Fibroblast of lung (primary cell): ENCODE measurements around the gene GRB10. TPM values are rescaled to one million over a fixed set of nuclear protein-coding genes. Genes with fewer than 3 reads are reported as not detected.

Experiments
- DNase-seq, 2 donors: peaks; one replicate each; pipeline versions ENCODE4 v3.0.0 to v3.0.0-alpha.2; 2010; ENCODE audit warnings: low read depth in 2 of 2
- H2AFZ ChIP-seq: 2 replicates; pipeline ENCODE4 v1.5.1; 2012; ENCODE audit warnings: low read length, control low read depth, inconsistent platforms
- H3K27ac ChIP-seq: 2 replicates; pipeline ENCODE4 v1.5.1; 2011; ENCODE audit warnings: low read length, control low read depth; ENCODE audit not compliant: insufficient read depth
- H3K27me3 ChIP-seq: 2 replicates; pipeline ENCODE4 v1.5.1; 2011; ENCODE audit warnings: mild to moderate bottlenecking, low read length; ENCODE audit not compliant: control insufficient read depth, insufficient read depth
- H3K36me3 ChIP-seq: 2 replicates; pipeline ENCODE4 v1.5.1; 2011; ENCODE audit warnings: low read length; ENCODE audit not compliant: control insufficient read depth, insufficient read depth
- H3K4me1 ChIP-seq: 2 replicates; pipeline ENCODE4 v1.5.1; 2011; ENCODE audit warnings: low read length; ENCODE audit not compliant: control insufficient read depth, insufficient read depth; ENCODE audit errors: extremely low read depth
- H3K4me2 ChIP-seq: 2 replicates; pipeline ENCODE4 v1.5.1; 2011; ENCODE audit warnings: low read length, control low read depth; ENCODE audit not compliant: insufficient read depth; ENCODE audit errors: extremely low read depth
- H3K4me3 ChIP-seq, 4 experiments: fragments of 200-600 bp in 1 of 4; sonication (generic) in 1 of 4; replicated peaks in 1 of 4; 2 replicates each; pipeline ENCODE4 v1.5.1; 2011 to 2016; ENCODE audit warnings: low read length in 4 of 4, low read depth in 3 of 4, mild to moderate bottlenecking in 3 of 4, control low read depth in 2 of 4, inconsistent platforms in 1 of 4, mixed read lengths in 1 of 4; ENCODE audit not compliant: insufficient read depth in 1 of 4; ENCODE audit errors: control extremely low read depth in 1 of 4
- H3K79me2 ChIP-seq: 2 replicates; pipeline ENCODE4 v1.5.1; 2012; ENCODE audit warnings: mild to moderate bottlenecking, low read length, inconsistent platforms; ENCODE audit not compliant: control insufficient read depth, insufficient read depth
- H3K9ac ChIP-seq: 2 replicates; pipeline ENCODE4 v1.5.1; 2011; ENCODE audit warnings: mild to moderate bottlenecking, low read length, control low read depth; ENCODE audit not compliant: insufficient read depth
- H3K9me3 ChIP-seq: 2 replicates; pipeline ENCODE4 v1.5.1; 2012; ENCODE audit warnings: low read depth, low read length; ENCODE audit not compliant: control insufficient read depth, insufficient read depth
- H4K20me1 ChIP-seq: 2 replicates; pipeline ENCODE4 v1.5.1; 2011; ENCODE audit warnings: low read length; ENCODE audit not compliant: control insufficient read depth, insufficient read depth; ENCODE audit errors: extremely low read depth
- EZH2 ChIP-seq: IDR thresholded peaks from 2 replicates; pipeline ENCODE4 v1.5.1; 2012; ENCODE audit warnings: low read length, control low read depth, mild to moderate bottlenecking; ENCODE audit errors: missing control alignments
- polyA plus RNA-seq, 2 donors: library from polyadenylated mRNA; depleted of rRNA in 1 of 2; stranded (reverse) in 1 of 2; unstranded in 1 of 2; fragments of >200 nt; gene quantifications; 2 replicates each; pipeline ENCODE4 v1.2.1, GENCODE V29; 2011 to 2012; ENCODE audit warnings: missing spikeins in 1 of 2
- total RNA-seq: library from RNA; depleted of rRNA; stranded (reverse); fragments of >200 nt; gene quantifications from 2 replicates; pipeline ENCODE4 v1.2.1, GENCODE V29; 2014
- TF ChIP-seq, protein P1 (sequence below), 2 donors: IDR thresholded peaks in 1 of 2; conservative IDR thresholded peaks in 1 of 2; 1 replicate in 1 of 2; 2 replicates in 1 of 2; pipeline ENCODE4 v1.5.1; 2011 to 2012; ENCODE audit warnings: low read length in 2 of 2, control low read depth in 1 of 2, inconsistent platforms in 1 of 2, low read depth in 1 of 2, mild to moderate bottlenecking in 1 of 2

The GRB10 gene
- total and polyA plus RNA-seq, 2 donors (not counting 1 experiment from before 2014, with no cell fraction given) = 11.1 to 64.1 TPM

DNA sequence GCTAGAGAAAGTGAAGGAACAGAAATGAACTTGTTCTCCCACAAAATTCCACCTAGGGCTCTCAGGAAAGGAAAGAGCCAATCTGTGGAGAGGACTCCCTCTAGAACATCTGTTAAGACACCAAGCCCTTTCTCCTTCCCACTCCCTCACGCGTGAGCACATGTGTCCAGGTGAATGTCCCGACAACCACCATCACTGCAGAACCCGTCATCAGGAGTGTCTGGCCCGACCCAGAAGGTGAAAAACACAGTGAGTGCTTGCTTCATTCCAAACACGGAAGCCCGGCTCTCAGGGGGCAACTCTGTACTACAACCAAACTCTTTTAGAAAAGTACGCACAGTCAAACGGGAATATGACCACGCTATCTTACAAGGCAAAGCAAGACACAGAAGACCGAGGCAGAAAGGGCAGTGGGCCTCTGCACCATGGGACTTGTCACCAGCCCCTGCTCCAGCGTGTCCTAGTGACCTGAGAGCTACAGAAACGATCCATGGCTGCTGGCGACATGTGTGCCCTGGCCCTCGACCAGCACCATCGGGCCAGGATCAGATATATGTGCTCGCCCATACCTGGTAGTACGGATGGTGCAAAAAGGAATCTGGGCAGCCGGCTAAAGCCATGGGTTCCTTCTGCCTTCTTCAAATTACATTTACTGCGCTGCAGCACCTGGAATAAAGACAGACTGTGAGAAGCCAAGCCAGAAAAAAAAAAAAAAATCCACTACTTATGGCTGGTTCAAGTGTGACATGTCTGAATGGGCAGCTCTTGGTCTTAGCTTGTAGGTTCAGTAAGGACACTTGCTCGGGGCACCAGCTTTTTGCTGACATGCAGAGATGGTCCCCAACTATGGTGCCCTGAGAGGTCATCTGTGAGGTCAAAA lies 50.8 kb downstream of the GRB10 start:
- no peak overlapping the region for H3K4me2 ChIP-seq
- no peaks in the 10 kb centered on the region for H3K27me3 ChIP-seq
- no peak for TF ChIP-seq EZH2
- TF ChIP-seq, protein P1, sequence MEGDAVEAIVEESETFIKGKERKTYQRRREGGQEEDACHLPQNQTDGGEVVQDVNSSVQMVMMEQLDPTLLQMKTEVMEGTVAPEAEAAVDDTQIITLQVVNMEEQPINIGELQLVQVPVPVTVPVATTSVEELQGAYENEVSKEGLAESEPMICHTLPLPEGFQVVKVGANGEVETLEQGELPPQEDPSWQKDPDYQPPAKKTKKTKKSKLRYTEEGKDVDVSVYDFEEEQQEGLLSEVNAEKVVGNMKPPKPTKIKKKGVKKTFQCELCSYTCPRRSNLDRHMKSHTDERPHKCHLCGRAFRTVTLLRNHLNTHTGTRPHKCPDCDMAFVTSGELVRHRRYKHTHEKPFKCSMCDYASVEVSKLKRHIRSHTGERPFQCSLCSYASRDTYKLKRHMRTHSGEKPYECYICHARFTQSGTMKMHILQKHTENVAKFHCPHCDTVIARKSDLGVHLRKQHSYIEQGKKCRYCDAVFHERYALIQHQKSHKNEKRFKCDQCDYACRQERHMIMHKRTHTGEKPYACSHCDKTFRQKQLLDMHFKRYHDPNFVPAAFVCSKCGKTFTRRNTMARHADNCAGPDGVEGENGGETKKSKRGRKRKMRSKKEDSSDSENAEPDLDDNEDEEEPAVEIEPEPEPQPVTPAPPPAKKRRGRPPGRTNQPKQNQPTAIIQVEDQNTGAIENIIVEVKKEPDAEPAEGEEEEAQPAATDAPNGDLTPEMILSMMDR (conservative IDR thresholded peaks at IDR 0.05 in 1 of 2, IDR thresholded peaks at IDR 0.05 in 1 of 2; ENCODE audit: low read depth in 1 of 2, low read length in 2 of 2) = no peak
- H3K27ac ChIP-seq = no peak overlapping the region
- no peaks in the 10 kb centered on the region for H4K20me1 ChIP-seq
- H3K36me3 ChIP-seq = no peaks in the 10 kb centered on the region
- no peak overlapping the region for H3K9ac ChIP-seq
- H3K9me3 ChIP-seq = no peaks in the 10 kb centered on the region
- peaks cover 10% of the 10 kb centered on the region for H3K4me1 ChIP-seq
- H3K4me3 ChIP-seq = no peak overlapping the region
- H3K79me2 ChIP-seq = peaks cover 11% of the 10 kb centered on the region
- no peak for DNase-seq
- no peak overlapping the region for H2AFZ ChIP-seq

DNA sequence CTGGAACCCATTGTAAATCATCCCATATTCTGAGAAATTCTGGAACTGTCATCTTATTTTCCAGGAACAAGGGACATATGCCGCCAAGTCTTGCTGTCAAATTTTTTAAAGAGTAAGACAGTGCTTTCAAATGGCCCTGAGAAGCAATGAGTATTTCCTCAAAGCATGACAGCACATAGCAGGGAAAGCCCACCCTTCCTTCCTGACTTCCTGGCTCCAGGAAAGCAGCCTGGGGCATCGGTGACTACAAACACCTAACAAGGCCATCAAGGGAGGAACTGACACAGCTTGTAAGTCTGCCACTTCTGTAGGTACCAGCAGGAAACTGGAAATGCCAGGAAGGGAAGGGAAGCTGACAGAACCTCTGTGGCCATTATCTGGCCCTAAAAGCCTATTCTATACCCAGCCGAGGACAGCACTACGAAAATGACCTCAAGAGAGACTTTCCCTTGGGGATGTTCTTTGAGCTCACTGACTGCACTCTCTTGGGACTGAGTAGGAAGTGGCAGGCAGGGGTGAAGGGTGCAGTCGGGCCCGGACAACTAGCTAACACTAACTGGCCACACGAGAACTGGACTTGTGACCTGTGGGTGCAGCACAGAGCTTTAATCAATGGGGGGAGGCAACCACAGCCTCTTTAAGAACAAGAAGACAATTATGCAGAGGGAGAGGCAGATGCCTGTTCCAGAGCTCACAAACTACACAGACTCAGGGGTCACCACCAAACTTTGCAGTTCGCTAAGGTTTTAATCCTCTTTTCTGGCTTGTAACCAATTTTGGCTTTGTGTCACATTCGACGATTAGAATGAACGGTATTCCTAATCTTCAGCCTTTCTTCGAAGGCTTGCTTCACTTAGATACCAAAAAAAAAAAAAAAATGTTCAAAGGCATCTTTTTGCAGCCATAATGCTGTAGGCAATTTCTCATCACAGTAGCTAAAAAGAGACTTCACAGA lies 52.0 kb downstream of the GRB10 start:
- peaks cover 10% of the 10 kb centered on the region for H3K4me1 ChIP-seq
- peak overlapping the region; percentile 4 for H3K4me2 ChIP-seq
- TF ChIP-seq, protein P1 (conservative IDR thresholded peaks at IDR 0.05 in 1 of 2, IDR thresholded peaks at IDR 0.05 in 1 of 2; ENCODE audit: low read depth in 1 of 2, low read length in 2 of 2) = no peak
- TF ChIP-seq EZH2 = no peak
- peak in 1 of 2 donors; percentile 34 for DNase-seq
- no peaks in the 10 kb centered on the region for H3K9me3 ChIP-seq
- H3K36me3 ChIP-seq = no peaks in the 10 kb centered on the region
- no peaks in the 10 kb centered on the region for H4K20me1 ChIP-seq
- H3K27ac ChIP-seq = no peak overlapping the region
- H2AFZ ChIP-seq = no peak overlapping the region
- H3K4me3 ChIP-seq = no peak overlapping the region
- peaks cover 11% of the 10 kb centered on the region for H3K79me2 ChIP-seq
- H3K9ac ChIP-seq = no peak overlapping the region
- H3K27me3 ChIP-seq = no peaks in the 10 kb centered on the region

DNA sequence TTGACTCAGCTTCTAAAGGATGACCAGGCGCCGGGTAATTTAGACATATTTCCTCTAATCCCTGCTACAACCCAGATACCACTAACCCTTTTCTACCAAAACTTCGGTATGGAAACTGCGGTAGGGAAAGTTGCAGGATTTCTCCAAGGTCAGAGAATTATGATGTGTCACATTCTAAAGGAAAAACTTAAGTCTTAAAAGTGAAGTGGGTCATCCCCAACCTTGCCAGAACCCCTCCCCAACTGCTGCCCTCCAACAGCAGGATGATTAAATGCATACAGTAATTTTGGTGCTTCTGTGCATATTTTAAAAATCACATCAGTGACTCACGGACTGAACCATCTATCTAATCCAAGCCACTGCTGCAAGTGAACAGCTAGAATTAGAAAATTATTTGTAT lies 52.7 kb downstream of the GRB10 start:
- no peaks in the 10 kb centered on the region for H3K36me3 ChIP-seq
- H3K79me2 ChIP-seq = peaks cover 11% of the 10 kb centered on the region
- H3K27me3 ChIP-seq = no peaks in the 10 kb centered on the region
- H3K27ac ChIP-seq = peak overlapping the region; percentile 45
- DNase-seq = peak in 1 of 2 donors; percentile 96
- H2AFZ ChIP-seq = no peak overlapping the region
- H3K4me1 ChIP-seq = peaks cover 10% of the 10 kb centered on the region
- H3K9me3 ChIP-seq = no peaks in the 10 kb centered on the region
- H4K20me1 ChIP-seq = no peaks in the 10 kb centered on the region
- no peak overlapping the region for H3K4me3 ChIP-seq
- TF ChIP-seq EZH2 = no peak
- H3K4me2 ChIP-seq = no peak overlapping the region
- H3K9ac ChIP-seq = no peak overlapping the region
